Measurements from ENCODE around the gene SLC1A3. TPM values are rescaled to one million over a fixed set of nuclear protein-coding genes. Genes with fewer than 3 reads are reported as not detected.
"Not testable (repeated sequence)": the region's sequence is repeated elsewhere in the genome, so short reads cannot be mapped to it uniquely, and the experiment has no call there.

SLC1A3 gene
- total RNA-seq = 0.22 TPM in 1 of 2 replicates, not detected in the other

DNA sequence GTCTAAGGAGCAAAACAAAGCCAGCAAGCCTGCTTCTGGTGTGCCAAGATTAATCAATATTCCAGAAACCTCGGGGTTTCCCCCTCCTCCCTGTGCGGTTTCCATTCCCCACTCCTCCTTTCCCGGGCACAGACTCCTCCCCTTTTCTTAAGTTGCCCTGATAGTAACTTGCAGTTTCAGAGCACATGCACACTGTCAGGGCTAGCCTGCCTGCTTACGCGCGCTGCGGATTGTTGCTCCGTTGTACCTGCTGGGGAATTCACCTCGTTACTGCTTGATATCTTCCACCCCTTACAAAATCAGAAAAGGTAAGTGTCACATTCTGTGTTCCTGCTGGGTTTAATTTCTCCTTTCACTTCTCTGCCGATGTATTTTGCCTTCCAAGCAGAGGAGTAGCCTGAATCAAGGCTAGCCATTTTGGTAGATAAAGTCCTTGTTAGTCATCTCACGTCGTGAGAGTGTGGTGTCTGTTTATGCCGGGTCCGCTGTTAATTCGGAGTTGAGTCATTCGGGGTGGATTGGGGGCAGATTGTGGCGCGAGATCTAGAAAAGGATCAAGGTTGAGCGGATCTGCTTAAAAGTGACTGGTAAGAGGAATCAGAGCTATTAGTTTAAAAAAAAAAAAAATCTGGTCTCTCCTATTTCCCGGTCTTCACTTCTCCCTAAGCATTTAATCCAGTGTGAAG lies at the start of gene SLC1A3:
SLC1A3 (plus strand) TSS at position 179 of the 686 bp plus-strand sequence. CDS start 1,818 bp downstream, outside the sequence.
- peak; percentile 5 to 49 for DNase-seq (ENCODE audit: low read depth in 2 of 2)

DNA sequence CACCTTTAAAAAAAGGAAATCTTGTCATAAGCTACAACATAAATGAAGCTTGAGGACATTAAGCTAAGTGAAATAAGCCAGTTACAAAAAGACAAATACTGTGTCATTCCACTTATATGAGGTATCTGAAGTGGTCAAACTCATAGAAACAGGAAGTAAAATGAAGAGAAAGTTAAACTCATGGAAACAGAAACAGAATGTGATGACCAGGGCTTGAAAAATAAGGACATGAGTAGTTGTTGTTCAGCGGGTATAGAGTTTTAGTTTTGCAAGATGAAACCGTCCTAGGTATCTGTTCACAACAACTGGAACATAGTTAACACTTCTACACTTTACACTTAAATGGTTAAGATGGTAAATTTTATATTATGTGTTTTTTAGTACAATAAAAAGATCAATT lies 47.8 kb upstream of the SLC1A3 start:
- no peak for DNase-seq (ENCODE audit: low read depth in 2 of 2)

DNA sequence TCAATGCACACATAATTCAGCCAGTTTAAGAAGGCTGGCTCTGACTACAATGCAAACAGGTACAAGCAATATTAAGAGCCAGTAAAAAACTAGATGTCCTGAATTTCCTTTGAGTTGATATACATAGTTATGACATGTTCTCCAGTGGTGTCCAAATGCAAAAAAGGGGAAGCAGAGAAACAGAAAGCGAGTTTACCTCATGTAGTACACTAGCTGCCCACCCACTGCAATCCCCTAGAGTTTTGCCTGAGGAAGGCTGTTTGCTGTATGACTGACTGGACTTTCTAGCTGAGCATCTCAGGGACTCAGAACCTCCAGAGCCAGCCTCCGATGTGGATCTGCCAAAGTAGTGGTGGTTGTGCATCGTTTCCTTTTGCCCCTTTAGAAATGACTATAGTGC lies 44.8 kb upstream of the SLC1A3 start:
- no peak for DNase-seq (ENCODE audit: low read depth in 2 of 2)

DNA sequence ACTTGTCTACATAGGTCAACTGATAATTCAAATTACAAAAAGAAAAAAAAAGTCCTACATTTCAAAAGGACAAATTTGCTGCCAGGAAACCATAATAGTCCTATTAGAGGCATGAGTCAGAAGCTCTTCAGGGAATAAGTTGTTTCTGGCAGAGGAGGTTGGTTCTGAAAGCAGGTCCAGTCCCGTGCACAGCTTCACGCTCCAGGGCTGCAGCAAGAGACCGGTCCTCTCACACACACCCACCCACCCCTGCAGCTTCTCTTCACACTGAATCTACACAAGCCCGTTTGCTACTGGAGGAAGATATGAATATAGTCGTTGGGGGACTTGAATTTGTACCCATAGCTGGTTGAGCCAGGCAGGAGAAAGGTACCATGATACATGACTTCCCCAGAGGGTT lies 36.9 kb upstream of the SLC1A3 start:
- no peak for DNase-seq (ENCODE audit: low read depth in 2 of 2)

DNA sequence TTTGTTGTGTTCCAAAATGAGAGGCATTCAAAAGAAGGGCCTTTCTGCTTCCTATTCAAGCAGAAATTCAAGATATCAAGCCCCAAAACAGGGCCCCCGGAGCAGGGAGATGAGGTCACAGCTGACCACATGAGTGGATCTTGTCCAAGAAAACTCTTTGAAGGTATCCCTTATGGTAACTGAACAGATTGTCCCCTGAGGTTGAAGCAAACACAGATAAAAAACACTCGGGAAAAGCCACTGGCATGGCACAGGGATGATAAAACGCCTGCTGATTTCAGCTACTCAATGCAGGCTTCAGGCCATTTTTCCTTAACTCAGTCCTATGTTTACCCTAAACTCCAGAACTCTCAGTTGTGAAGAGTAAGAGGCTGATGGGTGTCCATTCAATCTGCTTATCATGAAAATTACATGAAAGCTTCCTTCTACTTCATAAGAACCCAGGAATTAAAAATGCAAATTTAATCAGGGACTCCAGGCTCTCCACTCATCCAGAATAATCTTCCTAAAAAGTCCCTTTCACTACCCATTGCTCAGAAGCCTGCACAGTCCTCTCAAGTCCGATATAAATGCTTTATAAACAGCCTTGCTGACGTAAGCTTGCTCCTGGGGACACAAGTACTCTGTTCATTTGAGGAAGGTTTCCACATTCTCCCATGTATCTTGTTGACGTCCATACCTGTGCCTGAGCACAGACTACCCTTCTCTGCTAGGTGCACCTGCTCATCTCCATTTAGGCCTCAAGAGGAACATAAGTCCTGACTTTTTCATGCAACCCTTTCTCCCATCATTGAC lies 35.9 kb upstream of the SLC1A3 start:
- DNase-seq (ENCODE audit: low read depth in 2 of 2) = no peak

DNA sequence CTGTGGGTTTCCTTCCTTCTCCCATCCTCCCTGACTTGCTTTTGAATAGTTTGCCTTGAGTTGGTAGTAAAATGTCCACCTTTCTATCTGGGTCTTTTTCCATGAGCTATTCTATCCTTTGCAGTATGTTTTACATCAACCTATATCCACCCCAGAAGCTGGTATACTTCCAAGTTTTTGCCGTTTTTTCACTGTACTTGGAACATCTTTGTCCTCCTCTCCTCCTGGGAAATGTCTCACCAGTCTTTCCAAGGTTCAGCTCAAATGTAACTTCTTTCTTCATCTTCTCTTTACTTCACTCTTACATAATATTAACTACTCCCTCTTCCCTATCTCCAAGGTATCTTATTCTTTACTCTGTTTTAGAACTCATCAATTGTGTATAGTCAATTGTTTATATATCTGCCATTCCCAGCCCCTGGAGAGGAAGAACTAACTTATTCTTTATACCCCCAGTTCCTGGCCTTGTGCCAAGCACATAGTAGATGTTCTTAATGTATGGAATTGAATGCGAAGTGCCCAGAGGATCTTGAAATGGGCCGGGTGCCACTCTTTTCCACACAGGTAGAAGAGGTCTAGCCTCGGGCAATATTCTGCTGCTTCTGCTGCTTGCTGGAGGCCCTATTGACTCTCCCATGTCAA lies 34.9 kb upstream of the SLC1A3 start:
- DNase-seq (ENCODE audit: low read depth in 2 of 2) = no peak

DNA sequence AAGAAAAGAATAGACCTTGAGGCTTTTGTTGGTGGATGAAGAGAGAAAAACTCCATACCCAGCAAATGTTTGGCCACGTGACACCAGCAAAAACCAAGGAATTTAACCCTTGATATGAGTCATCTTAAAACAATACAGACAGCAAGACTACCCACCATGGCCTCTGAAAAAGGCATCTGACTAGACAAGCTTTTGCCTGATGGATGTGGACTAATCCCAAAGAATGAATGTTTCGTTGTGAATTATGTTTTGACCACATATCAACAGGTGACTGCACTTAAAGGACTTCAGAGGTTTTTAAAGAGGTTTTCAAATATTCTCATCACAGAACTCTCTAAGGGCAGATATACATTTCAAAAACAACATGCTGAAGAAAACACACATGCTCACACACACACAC lies 33.0 kb upstream of the SLC1A3 start:
- DNase-seq (ENCODE audit: low read depth in 2 of 2) = peak in 1 of 2 donors; percentile 60

DNA sequence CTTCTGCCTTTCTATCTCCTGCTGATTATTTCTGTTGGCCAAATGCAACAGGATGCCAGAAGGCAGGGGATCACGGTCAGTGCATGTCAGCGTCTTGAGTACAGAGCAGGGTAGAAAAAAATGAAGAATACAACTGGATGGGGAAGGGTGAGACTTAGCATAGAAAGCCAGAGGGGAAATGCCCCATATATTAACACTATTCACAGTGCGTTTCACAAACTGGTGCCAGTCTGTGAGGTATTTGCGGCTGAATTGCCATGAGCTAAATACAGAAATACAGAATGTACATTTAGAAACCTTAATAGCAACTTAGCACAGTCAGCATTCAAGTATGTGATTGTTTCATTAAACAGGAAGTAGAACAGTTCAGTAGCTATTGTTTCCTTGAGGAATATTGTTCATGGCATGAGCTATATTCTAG lies 31.0 kb upstream of the SLC1A3 start:
- peak; percentile 31 to 79 for DNase-seq (ENCODE audit: low read depth in 2 of 2)

DNA sequence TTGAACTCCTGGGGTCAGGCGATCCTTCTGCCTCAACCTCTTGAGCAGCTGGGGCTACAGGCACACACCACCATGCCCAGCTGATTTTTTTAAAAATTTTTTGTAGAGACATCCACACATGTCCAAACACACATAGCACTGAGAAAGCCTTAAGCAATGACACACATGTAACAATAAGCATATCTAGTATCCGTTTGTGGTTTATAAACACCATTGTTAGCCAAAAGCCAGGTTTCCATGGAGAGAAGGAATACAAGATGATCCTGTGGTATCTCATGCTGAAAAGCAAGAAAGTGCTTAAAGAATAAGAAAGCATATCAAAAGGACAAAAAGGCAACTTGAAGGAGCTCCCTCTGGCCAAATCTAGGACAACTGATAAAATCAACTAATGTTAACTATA lies 29.7 kb upstream of the SLC1A3 start:
- DNase-seq (ENCODE audit: low read depth in 2 of 2) = no peak

DNA sequence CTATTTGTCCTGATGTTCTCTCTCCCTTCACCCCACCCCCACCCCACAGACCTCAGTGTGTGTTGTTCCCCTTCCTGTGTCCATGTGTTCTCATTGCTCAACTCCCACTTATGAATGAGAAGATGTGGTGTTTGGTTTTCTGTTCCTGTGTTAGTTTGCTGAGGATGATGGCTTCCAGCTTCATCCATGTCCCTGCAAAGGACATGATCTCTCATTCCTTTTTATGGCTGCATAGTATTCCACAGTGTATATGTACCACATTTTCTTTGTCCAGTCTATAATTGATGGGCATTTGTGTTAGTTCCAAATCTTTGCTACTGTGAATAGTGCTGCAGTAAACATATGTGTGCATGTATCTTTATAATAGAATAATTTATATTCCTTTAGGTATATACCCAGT lies 26.5 kb upstream of the SLC1A3 start:
- DNase-seq (ENCODE audit: low read depth in 2 of 2) = not testable (repeated sequence)

DNA sequence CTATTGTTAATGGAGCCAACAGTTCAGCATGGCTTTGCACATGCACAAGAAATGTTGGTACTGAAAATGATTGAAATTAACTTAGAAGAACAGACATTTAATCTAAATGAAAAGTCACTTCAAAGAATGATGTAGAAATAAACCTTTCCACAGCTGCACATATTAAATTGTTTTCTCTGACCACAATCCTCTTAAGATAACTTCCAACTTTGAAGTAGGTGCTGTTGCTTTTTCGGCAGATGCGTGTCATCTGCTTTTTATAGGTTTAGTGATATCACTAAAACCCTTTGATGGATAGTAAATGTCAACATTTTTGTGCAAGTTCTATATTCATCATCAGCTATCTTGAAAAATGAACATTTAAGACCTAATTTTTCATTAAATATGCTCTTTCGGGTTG lies 25.3 kb upstream of the SLC1A3 start:
- DNase-seq (ENCODE audit: low read depth in 2 of 2) = no peak

DNA sequence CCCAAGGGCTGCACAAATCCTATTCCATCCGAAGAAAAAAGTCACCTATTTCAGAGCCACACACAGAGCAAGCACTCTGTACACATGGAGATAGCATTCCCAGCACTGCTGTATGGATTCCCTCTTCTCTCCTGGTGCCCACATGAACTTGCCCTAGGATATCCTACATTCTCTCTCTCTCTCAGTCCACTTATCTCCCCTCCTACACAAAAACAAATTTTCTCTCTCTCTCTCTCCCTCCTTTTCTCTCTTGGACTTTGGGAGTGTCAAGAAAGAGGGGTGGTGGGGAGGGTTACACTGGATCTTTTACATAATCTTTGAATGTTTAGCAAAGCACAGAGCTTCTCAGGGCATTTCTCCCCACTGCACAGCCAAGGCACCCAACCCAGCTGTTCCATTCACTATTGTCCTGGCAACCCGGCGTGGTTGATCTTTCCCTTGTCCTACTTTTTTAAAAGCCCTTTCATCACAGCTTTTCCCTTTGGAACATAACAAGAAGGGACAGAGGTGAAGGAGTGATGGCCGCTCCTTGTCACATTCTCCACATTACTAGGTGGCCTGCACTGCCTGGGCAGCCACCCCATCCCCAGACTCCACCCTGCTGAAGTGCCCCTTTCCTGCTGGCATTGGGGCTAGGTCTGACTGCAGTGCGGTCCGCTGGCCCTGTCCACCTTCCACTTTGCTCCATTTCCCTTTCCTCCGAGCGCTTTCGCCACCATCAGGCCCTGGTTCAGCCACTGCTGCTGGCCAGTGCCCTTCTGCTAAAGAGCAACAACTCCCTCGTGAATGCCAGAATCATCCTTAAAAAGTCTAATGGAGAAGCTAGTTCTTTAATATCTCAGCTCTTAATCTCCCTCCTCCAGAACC lies 22.2 kb upstream of the SLC1A3 start:
- DNase-seq (ENCODE audit: low read depth in 2 of 2) = no peak

DNA sequence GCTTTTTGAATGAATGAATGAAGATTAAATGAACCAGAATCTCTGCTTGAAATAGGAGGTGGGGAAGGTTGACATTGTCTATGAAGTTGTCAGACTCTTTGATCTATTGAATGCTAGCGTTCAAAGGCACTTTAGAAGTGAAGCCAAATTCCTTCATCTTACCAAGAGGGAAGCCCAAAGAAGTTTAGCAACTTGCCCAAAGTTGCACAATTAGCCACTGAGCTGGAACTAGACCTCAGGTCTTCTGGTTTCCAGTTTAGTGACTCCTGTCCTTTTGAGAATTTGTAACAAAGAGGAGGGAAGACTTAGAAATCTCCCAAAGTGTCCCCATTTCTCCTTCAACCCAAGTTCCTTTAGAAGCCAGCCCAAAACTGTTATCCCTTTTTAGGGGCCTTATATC lies 20.7 kb upstream of the SLC1A3 start:
- no peak for DNase-seq (ENCODE audit: low read depth in 2 of 2)

DNA sequence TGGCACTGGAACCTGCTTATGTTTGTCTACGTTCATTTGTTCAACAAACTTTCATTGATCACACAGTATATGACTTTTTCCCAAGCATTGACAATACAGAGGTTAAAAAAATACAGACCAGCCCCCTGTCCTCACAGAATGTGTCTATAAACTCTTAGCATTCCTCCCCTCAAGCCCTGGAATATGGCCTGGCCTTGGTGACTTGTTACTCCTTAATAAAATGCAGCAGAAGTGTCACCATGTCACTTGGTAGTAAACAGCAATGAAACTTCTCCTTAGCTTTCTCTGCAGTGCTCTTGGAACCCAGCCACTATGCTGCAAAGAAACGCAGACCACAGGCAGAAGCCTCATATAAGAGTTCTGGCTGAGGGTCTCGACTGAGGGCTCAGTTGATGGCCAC lies 19.1 kb upstream of the SLC1A3 start:
- no peak for DNase-seq (ENCODE audit: low read depth in 2 of 2)

DNA sequence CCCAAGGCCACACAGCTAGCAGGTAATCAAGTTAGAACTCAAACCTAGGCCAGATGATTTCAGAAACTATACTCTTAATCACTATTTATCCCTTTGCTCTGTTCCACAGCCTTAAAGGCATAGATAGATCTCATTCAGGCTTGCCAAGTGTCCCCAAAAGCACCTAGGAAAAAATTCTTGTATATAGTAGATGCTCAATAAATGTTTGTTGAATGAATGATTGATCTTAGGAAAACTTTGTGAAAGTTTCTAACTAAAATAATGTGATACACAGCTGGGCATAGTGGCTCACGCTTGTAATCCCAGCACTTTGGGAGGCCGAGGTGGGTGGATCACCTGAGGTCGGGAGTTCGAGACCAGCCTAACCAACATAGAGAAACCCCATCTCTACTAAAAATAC lies 16.7 kb upstream of the SLC1A3 start:
- DNase-seq (ENCODE audit: low read depth in 2 of 2) = not testable (repeated sequence)

DNA sequence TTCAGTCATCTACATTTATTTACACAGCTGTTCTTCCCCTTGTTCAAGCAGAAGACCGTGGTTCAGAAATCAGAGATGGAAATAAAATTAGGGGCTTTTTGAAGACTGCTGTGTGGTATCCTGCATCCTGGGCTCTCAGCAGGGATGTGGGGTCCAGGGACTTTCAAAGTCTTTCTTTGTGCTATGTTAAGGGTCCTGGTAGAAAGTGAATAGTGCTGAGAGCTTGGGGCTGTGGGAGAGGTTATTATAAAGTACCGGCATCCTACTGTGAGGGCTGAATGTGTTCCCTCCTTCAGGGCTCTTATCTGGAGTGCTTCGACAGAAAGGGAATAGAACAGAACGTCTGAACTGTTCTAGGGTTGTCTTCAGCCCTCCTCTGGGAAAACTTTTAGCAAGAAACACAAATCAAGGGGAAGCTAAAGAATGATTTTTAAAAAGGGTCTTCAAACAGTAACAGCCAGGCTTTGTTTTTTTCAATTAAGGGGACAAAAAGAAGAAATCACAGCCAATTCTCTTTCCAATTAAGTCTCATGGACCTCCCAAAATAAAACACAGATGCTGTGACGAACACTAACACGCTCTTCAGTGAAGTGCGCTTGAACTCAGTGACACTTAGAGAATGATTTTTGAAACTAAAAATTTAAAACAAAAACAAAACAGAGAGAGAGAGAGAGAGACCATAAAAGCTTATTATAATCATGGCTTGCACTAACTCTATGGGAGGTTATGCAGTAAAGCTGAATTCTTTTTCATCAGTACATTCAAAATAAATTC lies 15.7 kb upstream of the SLC1A3 start:
- no peak for DNase-seq (ENCODE audit: low read depth in 2 of 2)

DNA sequence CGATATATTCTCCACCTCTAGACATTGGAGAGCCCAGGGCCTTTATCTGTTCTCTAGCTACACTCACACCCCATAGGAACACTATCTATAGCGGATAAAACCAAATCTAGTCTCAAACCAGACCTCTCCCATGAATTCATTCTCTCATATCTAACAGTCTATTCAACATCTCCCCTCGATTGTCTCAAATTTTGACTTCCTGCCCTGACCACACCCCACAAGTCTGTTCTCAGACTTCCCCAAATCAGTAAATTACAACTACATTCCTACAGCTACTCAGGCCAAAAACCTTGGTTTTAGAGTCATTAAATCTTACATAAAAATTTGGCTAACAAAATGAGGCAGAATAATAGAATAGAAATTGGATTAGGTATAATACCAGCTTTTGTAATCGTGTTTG lies 12.5 kb upstream of the SLC1A3 start:
- DNase-seq (ENCODE audit: low read depth in 2 of 2) = no peak

DNA sequence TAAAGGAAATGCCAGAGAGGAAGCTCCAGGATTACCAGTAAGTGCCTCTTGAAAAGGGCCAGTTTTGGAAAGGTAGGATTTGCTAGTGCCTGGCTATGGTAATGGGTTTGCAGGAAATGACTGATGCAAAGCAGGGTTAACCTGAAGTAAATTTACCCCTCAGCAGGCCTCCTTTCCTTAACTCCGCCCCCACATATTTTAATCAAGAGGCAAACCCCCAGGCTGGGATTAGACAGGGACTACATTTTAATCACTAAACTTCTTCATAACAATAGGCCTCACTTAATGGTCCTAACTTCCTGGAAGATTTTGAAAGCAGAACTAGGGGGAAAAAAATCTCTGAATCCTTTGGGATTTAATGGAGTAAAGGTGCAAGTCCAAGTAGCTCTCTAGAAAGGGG lies 10.2 kb upstream of the SLC1A3 start:
- DNase-seq (ENCODE audit: low read depth in 2 of 2) = no peak

DNA sequence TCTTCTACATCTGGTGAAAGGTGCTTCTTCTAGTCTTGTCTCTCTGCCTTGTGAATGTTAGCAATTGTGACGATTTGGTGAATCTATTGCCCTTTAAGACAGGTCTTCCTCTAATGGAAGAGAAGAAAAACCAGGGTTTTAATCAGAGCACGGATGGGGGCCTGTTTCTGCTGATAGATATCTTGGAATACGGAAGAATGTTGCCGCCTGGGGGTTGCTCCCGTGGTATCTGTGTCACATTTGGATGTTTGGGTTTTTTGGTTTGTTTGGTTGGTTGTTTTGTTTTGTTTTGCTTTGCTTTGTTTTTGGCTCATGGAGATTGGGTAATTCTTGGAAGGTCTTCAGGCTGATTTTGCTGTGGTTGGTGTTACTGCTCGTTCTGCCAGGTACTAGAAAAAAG lies 9.7 kb upstream of the SLC1A3 start:
- no peak for DNase-seq (ENCODE audit: low read depth in 2 of 2)

DNA sequence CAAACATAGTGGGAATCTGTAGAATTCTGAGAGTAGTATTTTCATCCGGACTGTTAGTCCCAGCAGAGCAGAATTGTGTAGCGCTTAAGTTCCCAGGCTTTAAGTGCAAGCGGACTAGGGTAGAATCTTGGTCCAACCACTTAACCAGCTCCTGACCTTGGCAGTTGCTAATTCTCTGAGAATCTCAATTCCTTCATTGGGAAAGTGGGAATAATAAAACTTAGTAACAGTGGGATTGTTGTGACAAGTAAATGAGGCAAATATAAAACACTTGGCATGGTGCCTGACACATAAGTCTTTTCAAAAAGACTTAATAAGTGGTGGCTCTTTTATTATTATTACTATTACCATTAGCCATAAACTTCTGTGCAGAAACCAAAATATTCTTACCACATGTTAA lies 8.4 kb upstream of the SLC1A3 start:
- no peak for DNase-seq (ENCODE audit: low read depth in 2 of 2)

All from lung microvascular endothelial cell (primary cell).